ENCODE data around the gene RPS6KA1. TPM values are rescaled to one million over a fixed set of nuclear protein-coding genes. Genes with fewer than 3 reads are reported as not detected.

RPS6KA1 gene
- total RNA-seq, 1 experiment from 2014 or later = 60.5 TPM

DNA sequence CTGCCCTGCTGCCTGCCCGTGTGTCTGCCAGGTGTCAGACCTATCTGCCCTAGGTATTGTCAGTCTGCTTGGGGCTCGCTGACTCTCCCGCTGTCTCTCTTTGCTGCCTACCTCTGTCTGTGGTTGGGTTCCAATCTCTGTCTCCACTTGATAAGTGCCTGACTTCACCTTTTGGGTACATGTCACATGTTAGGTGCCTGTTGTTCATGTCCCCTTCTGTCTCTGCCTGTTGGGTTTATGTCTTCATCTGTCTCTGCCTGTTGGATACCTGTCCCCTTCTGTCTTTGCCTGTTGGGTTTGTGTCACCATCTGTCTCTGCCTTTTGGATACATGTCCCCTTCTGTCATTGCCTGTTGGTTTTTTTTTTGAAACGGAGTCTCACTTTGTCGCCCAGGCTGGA, 14.6 kb downstream of the RPS6KA1 start:
- no peaks in the 10 kb centered on the region for H3K4me1 ChIP-seq (replicated peaks; ENCODE audit: insufficient read depth)
- POLR2A ChIA-PET (ENCODE audit: unreplicated experiment) = no interaction called here
- DNase-seq = no peak
- H3K36me3 ChIP-seq (ENCODE audit: low read depth) = no peaks in the 10 kb centered on the region
- intact Hi-C loops (cut with micrococcal nuclease; ENCODE audit: unreplicated experiment) = no loop called here
- no peaks in the 10 kb centered on the region for H4K20me1 ChIP-seq (ENCODE audit: insufficient read depth)
- H3F3A ChIP-seq (ENCODE audit: insufficient read depth, low read depth) = no peaks in the 10 kb centered on the region
- no peak overlapping the region for H3K27ac ChIP-seq
- H3K4me2 ChIP-seq = no peak overlapping the region
- no peaks in the 10 kb centered on the region for H3K9me2 ChIP-seq (ENCODE audit: insufficient read depth)
- H3K9me3 ChIP-seq (ENCODE audit: insufficient read depth, low read depth) = no peaks in the 10 kb centered on the region
- BruUV-seq (replicated peaks) = no TSS peak
- H3K79me2 ChIP-seq (ENCODE audit: low read depth) = no peaks in the 10 kb centered on the region
- no peak for TF ChIP-seq CTCF (conservative IDR thresholded peaks at IDR 0.05)
- no peak for TF ChIP-seq EZH2 (IDR thresholded peaks at IDR 0.05; ENCODE audit: low read depth)
- no peak overlapping the region for H2AFZ ChIP-seq
- H3K4me3 ChIP-seq = no peak overlapping the region
- CTCF ChIA-PET = no interaction called here
- H3K27me3 ChIP-seq (ENCODE audit: insufficient read depth, low read depth) = no peaks in the 10 kb centered on the region

DNA sequence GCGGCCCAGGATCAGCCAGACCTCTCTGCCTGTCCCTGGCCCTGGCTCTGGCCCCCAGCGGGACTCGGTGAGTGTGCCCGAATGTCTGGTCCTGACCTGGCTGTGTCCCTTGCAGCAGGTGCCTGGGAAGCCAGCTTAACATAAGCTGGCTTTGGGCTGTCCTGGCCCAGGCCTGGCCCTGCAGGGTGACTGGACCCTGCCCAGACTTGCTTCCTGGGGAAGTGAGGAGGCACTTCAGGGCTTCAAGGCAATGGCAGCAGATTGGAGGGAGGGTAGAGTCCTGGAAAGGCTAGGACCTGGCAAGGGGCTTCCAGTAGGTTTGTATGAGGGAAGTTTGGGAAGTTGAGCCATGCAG, 16.4 kb downstream of the RPS6KA1 start:
- Histone ChIP-seq H3K27me3 (ENCODE audit: insufficient read depth, low read depth) (no peaks in the 10 kb centered on the region), H3K4me2 (no peak overlapping the region), H4K20me1 (ENCODE audit: insufficient read depth) (no peaks in the 10 kb centered on the region), H3K9me2 (ENCODE audit: insufficient read depth) (no peaks in the 10 kb centered on the region), H2AFZ (no peak overlapping the region), H3K79me2 (ENCODE audit: low read depth) (no peaks in the 10 kb centered on the region), H3K4me1 (replicated peaks; ENCODE audit: insufficient read depth) (no peaks in the 10 kb centered on the region), H3K4me3 (no peak overlapping the region), H3K27ac (no peak overlapping the region), H3K36me3 (ENCODE audit: low read depth) (no peaks in the 10 kb centered on the region), H3F3A (ENCODE audit: insufficient read depth, low read depth) (no peaks in the 10 kb centered on the region), H3K9me3 (ENCODE audit: insufficient read depth, low read depth) (no peaks in the 10 kb centered on the region)
- no peak for DNase-seq
- ChIA-PET CTCF (no interaction called here), POLR2A (ENCODE audit: unreplicated experiment) (no interaction called here)
- BruUV-seq (replicated peaks) = no TSS peak
- TF ChIP-seq CTCF (conservative IDR thresholded peaks at IDR 0.05) (no peak), EZH2 (IDR thresholded peaks at IDR 0.05; ENCODE audit: low read depth) (no peak)
- intact Hi-C loops (cut with micrococcal nuclease; ENCODE audit: unreplicated experiment) = no loop called here

DNA sequence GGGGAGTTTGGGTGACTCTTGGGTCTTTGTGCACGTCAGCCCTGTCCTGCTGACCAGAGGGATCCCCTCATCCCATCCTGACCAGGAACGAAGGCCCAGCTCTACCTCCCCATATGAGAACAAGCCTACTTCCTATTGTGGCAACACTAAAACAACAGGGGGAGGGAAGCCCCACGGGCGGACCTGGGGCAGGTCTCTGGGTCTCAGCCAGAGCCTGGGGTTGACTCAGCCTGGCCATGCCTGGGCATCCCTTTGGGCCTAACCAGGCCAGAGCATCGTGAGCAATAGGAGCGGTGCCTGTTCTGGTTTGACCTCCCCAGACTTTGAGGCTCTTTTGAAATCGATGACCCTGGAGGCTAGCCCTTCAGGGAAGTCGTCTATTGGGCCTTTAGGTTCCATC, 16.8 kb downstream of the RPS6KA1 start:
- CTCF ChIA-PET = no interaction called here
- H3F3A ChIP-seq (ENCODE audit: insufficient read depth, low read depth) = no peaks in the 10 kb centered on the region
- no peaks in the 10 kb centered on the region for H3K27me3 ChIP-seq (ENCODE audit: insufficient read depth, low read depth)
- no peak for TF ChIP-seq CTCF (conservative IDR thresholded peaks at IDR 0.05)
- no peak for TF ChIP-seq EZH2 (IDR thresholded peaks at IDR 0.05; ENCODE audit: low read depth)
- H4K20me1 ChIP-seq (ENCODE audit: insufficient read depth) = no peaks in the 10 kb centered on the region
- H3K4me1 ChIP-seq (replicated peaks; ENCODE audit: insufficient read depth) = no peaks in the 10 kb centered on the region
- intact Hi-C loops (cut with micrococcal nuclease; ENCODE audit: unreplicated experiment) = no loop called here
- H3K9me2 ChIP-seq (ENCODE audit: insufficient read depth) = no peaks in the 10 kb centered on the region
- H3K27ac ChIP-seq = no peak overlapping the region
- no peak overlapping the region for H3K4me2 ChIP-seq
- DNase-seq = no peak
- no peak overlapping the region for H2AFZ ChIP-seq
- H3K4me3 ChIP-seq = no peak overlapping the region
- POLR2A ChIA-PET (ENCODE audit: unreplicated experiment) = no interaction called here
- no peaks in the 10 kb centered on the region for H3K36me3 ChIP-seq (ENCODE audit: low read depth)
- no peaks in the 10 kb centered on the region for H3K9me3 ChIP-seq (ENCODE audit: insufficient read depth, low read depth)
- BruUV-seq (replicated peaks) = no TSS peak
- H3K79me2 ChIP-seq (ENCODE audit: low read depth) = no peaks in the 10 kb centered on the region
